GM21717 (cell line): ENCODE measurements around the gene HHLA2.

Experiments used
- ATAC-seq: cut with Tn5 transposase; IDR thresholded peaks from one replicate; pipeline ENCODE4 v1.9.1; 2021; ENCODE audit warnings: mild to moderate bottlenecking, moderate library complexity; ENCODE audit not compliant: unreplicated experiment

Gene HHLA2

GRCh38 chr3:108416111-108416869 lies 119.9 kb downstream of the HHLA2 start:
- no peak for ATAC-seq

- no peak for ATAC-seq
Observed at GRCh38 chr3:108420926-108421325, 124.6 kb downstream of the HHLA2 start.
